ENCODE data around the gene G6PC3. TPM values are rescaled to one million over a fixed set of nuclear protein-coding genes. Genes with fewer than 3 reads are reported as not detected.

G6PC3 gene
- total RNA-seq, 1 experiment from 2014 or later: 105 TPM

- H3K4me3 Mint-ChIP-seq: peak overlapping the region; percentile 95 to 99
- Histone ChIP-seq H3K79me2 (ENCODE audit: insufficient read depth, low read length) (peaks cover 26% of the 10 kb centered on the region), H3T11ph (ENCODE audit: low read length) (no peak overlapping the region), H2BK20ac (ENCODE audit: low read depth, low read length, poor library complexity, severe bottlenecking) (no peak overlapping the region), H2BK120ac (ENCODE audit: low read depth, low read length, poor library complexity, severe bottlenecking) (peak overlapping the region; percentile 25), H4K8ac (replicated peaks; ENCODE audit: insufficient read length, low read depth, low read length) (no peak overlapping the region), H2BK15ac (ENCODE audit: low read depth, low read length) (no peak overlapping the region; the same call in 1 of the 2 replicates), H3K4ac (ENCODE audit: low read depth, low read length) (no peak overlapping the region; the same call in 1 of the 2 replicates), H2AK5ac (ENCODE audit: insufficient read length, low read length) (no peak overlapping the region), H3K9ac (ENCODE audit: extremely low read depth, insufficient read length, low read length) (peak overlapping the region; percentile 95), H3K14ac (ENCODE audit: insufficient read depth, low read length) (peak overlapping the region; percentile 97), H3K9me3 (ENCODE audit: control insufficient read depth, low read depth, low read length) (no peaks in the 10 kb centered on the region), H3K27ac (ENCODE audit: insufficient read length, low read depth, low read length) (peak overlapping the region; percentile 0), H3K79me1 (ENCODE audit: insufficient read depth, low read depth, low read length, poor library complexity, severe bottlenecking) (peaks cover 6% of the 10 kb centered on the region), H3K23me2 (ENCODE audit: insufficient read length, low read depth, low read length, poor library complexity, severe bottlenecking) (peaks cover 7% of the 10 kb centered on the region), H4K91ac (ENCODE audit: insufficient read length, low read depth, low read length) (no peak overlapping the region), H3K18ac (ENCODE audit: insufficient read length, low read depth, low read length) (peak overlapping the region; percentile 71), H3K23ac (ENCODE audit: insufficient read length, low read depth, low read length) (no peak overlapping the region), H3K27me3 (ENCODE audit: insufficient read depth, low read length) (no peaks in the 10 kb centered on the region), H3K4me1 (ENCODE audit: insufficient read depth, low read length) (0 out of 2 replicates have a peak, but pooled peaks cover 2% of the 10 kb centered on the region), H4K20me1 (ENCODE audit: control insufficient read depth, insufficient read depth, insufficient read length) (no peaks in the 10 kb centered on the region), H2AFZ (ENCODE audit: low read length) (no peak overlapping the region), H4K5ac (ENCODE audit: insufficient read length, low read depth, low read length) (no peak overlapping the region), H3K56ac (ENCODE audit: insufficient read length, low read depth, low read length) (no peak overlapping the region), H2BK12ac (ENCODE audit: insufficient read length, low read depth, low read length) (no peak overlapping the region), H2BK5ac (ENCODE audit: insufficient read length, low read length) (no peak overlapping the region), H3K4me2 (ENCODE audit: insufficient read depth, insufficient read length, low read length) (peak overlapping the region; percentile 63)
- DNase-seq: no peak
- TF ChIP-seq, protein P1, sequence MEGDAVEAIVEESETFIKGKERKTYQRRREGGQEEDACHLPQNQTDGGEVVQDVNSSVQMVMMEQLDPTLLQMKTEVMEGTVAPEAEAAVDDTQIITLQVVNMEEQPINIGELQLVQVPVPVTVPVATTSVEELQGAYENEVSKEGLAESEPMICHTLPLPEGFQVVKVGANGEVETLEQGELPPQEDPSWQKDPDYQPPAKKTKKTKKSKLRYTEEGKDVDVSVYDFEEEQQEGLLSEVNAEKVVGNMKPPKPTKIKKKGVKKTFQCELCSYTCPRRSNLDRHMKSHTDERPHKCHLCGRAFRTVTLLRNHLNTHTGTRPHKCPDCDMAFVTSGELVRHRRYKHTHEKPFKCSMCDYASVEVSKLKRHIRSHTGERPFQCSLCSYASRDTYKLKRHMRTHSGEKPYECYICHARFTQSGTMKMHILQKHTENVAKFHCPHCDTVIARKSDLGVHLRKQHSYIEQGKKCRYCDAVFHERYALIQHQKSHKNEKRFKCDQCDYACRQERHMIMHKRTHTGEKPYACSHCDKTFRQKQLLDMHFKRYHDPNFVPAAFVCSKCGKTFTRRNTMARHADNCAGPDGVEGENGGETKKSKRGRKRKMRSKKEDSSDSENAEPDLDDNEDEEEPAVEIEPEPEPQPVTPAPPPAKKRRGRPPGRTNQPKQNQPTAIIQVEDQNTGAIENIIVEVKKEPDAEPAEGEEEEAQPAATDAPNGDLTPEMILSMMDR (conservative IDR thresholded peaks at IDR 0.05): no peak
- H3K27me3 Mint-ChIP-seq (ENCODE audit: low read depth): no peaks in the 10 kb centered on the region
- peak overlapping the region; percentile 94 to 98 (median 97) for H3K27ac Mint-ChIP-seq
- WGBS (ENCODE audit: extremely low coverage, insufficient read length, low lambda C conversion rate): no CpG with 5 or more reads among the region's 9 CpGs
- peaks cover 23 to 40% (median 34%) of the 10 kb centered on the region in 3 experiments for H3K36me3 Mint-ChIP-seq (ENCODE audit: insufficient read depth in 1 of 3, low read depth in 3 of 3)
- peaks cover 27 to 34% of the 10 kb centered on the region in 2 experiments for H3K4me1 Mint-ChIP-seq
- H3K9me3 Mint-ChIP-seq: no peaks in the 10 kb centered on the region; a peak in 1 of 5 replicates
These were observed 4.8 kb upstream of the G6PC3 start for GRCh38 chr17:44065668-44066203.

Data from H9 (cell line).